PC-9 (cell line): Measurements from ENCODE around the gene FGF4. TPM values are rescaled to one million over a fixed set of nuclear protein-coding genes. Genes with fewer than 3 reads are reported as not detected.

Source experiments
- Bru-seq: library from RNA; stranded (reverse); fragments of 400-500 nt; gene quantifications from one replicate; lab custom pipeline; 2021; lab: Mats Ljungman, UMichigan
- BruChase-seq, 2 experiments: library from RNA; stranded (reverse); fragments of 400-500 nt; gene quantifications; one replicate each; lab custom pipeline; 2021; lab: Mats Ljungman, UMichigan
- BruUV-seq: library from RNA; stranded (reverse); fragments of 400-500 nt; replicated peaks from 2 replicates; lab custom pipeline; 2021; lab: Mats Ljungman, UMichigan
- CTCF ChIA-PET: fragments of 300-600 bp; sonication (Branson Sonifier 250); formaldehyde crosslinking; loops from one replicate; lab custom pipeline; 2022; ENCODE audit warnings: antibody characterized with exemption; lab: Charles Lee
- POLR2A ChIA-PET: fragments of 300-600 bp; sonication (Branson Sonifier 250); formaldehyde crosslinking; loops from one replicate; lab custom pipeline; 2022; ENCODE audit warnings: antibody characterized with exemption; ENCODE audit not compliant: unreplicated experiment; lab: Charles Lee
- DNase-seq, 2 experiments: peaks; one replicate each; pipeline versions ENCODE4 v3.0.0 to v3.0.0-alpha.2; 2015 to 2022; ENCODE audit warnings: mixed read lengths in 1 of 2
- H2AFZ ChIP-seq: fragments of 200-600 bp; sonication (generic); 2 replicates; pipeline ENCODE4 v1.8.1; 2017; ENCODE audit warnings: antibody characterized with exemption
- H3F3A ChIP-seq: fragments of 200-600 bp; sonication (generic); 2 replicates; pipeline ENCODE4 v1.8.1; 2017; ENCODE audit warnings: antibody characterized with exemption, mild to moderate bottlenecking, low read depth; ENCODE audit not compliant: insufficient read depth
- H3K27ac ChIP-seq: fragments of 200-600 bp; sonication (generic); 2 replicates; pipeline ENCODE4 v1.6.1; 2016; ENCODE audit warnings: mixed run types
- H3K27me3 ChIP-seq: fragments of 200-600 bp; sonication (generic); 2 replicates; pipeline ENCODE4 v1.6.1; 2016; ENCODE audit warnings: low read depth, mixed run types; ENCODE audit not compliant: insufficient read depth
- H3K36me3 ChIP-seq: fragments of 200-600 bp; sonication (generic); 2 replicates; pipeline ENCODE4 v1.6.1; 2016; ENCODE audit warnings: low read depth, mixed run types
- H3K4me1 ChIP-seq: fragments of 200-600 bp; sonication (generic); replicated peaks from 2 replicates; pipeline ENCODE4 v1.6.1; 2016; ENCODE audit warnings: mixed run types; ENCODE audit not compliant: insufficient read depth
- H3K4me2 ChIP-seq: fragments of 200-600 bp; sonication (generic); 2 replicates; pipeline ENCODE4 v1.6.1; 2017; ENCODE audit warnings: mixed run types
- H3K4me3 ChIP-seq: fragments of 200-600 bp; sonication (generic); 2 replicates; pipeline ENCODE4 v1.6.1; 2016; ENCODE audit warnings: mixed run types
- H3K79me2 ChIP-seq: fragments of 200-600 bp; sonication (generic); 2 replicates; pipeline ENCODE4 v1.6.1; 2017; ENCODE audit warnings: low read depth, mixed run types
- H3K9me2 ChIP-seq: fragments of 200-600 bp; sonication (generic); 2 replicates; pipeline ENCODE4 v1.8.1; 2017; ENCODE audit warnings: mild to moderate bottlenecking; ENCODE audit not compliant: insufficient read depth
- H3K9me3 ChIP-seq: fragments of 200-600 bp; sonication (generic); 2 replicates; pipeline ENCODE4 v1.8.1; 2016; ENCODE audit warnings: low read depth; ENCODE audit not compliant: insufficient read depth
- H4K20me1 ChIP-seq: fragments of 200-600 bp; sonication (generic); 2 replicates; pipeline ENCODE4 v1.8.1; 2017; ENCODE audit not compliant: insufficient read depth
- EZH2 ChIP-seq: fragments of 200-600 bp; sonication (generic); IDR thresholded peaks from 2 replicates; pipeline ENCODE4 v1.8.0; 2017; ENCODE audit warnings: antibody characterized with exemption, low read depth
- intact Hi-C: fragments of 100-400 bp; cut with micrococcal nuclease; formaldehyde crosslinking; loops from one replicate; pipeline ENCODE4 v1.10.0; 2022; ENCODE audit not compliant: unreplicated experiment
- long read RNA-seq: library from polyadenylated mRNA; stranded (forward); transcript quantifications from one replicate; pipeline ENCODE4 v2.0.0, GENCODE V29; 2022
- total RNA-seq: library from RNA; stranded (reverse); gene quantifications from 2 replicates; pipeline ENCODE4 v1.2.3, GENCODE V29; 2021
- TF ChIP-seq, protein P1 (sequence below): fragments of 200-600 bp; sonication (generic); conservative IDR thresholded peaks from 2 replicates; pipeline ENCODE4 v1.6.1; 2017; ENCODE audit warnings: mixed run types, antibody characterized with exemption, mild to moderate bottlenecking, moderate library complexity

FGF4 gene, protein sequence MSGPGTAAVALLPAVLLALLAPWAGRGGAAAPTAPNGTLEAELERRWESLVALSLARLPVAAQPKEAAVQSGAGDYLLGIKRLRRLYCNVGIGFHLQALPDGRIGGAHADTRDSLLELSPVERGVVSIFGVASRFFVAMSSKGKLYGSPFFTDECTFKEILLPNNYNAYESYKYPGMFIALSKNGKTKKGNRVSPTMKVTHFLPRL
- total RNA-seq (not detected in 2 replicates), Bru-seq, nascent RNA (not detected), BruChase-seq, experiment 1, labeled RNA remaining after a 2-hour chase (not detected), BruChase-seq, experiment 2, labeled RNA remaining after a 6-hour chase (not detected)
- long read RNA-seq, result 0 reads

DNA sequence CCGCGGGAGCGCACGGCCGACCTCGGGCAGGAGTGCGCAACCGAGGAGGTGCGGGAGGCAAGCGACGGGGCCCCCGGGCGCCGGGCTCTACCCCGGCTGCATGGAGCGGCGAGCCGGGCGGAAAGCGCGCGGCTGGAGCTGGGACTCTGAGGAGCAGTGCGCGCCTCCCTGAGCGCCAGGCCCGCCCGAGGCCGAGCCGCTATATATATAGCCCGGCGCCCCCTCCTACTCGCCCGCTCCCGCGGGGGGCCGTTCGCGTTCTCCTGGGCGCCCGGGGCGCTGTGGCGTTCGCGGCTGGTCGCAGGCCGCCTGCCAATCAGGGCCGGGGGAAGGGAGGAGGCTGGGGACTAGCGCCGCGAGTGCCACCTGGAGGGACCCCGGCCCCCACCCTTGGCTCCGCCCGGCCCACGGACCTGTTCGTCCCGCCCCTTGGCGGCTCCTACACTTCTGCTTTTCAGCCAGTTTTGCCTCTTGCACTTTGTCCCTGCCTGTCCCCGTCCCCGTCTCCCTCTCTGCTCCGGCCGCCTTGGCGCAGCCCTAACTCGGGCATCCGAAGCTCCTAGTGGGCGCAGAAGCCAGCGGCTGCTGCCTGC, at the start of gene FGF4:
TSS of gene FGF4 (minus strand) at position 179 of the 593 bp plus-strand sequence. CDS start 257 bp downstream, outside the sequence.
- no peak for DNase-seq
- BruUV-seq, result no TSS peak
- intact Hi-C loops, result no loop called here

DNA sequence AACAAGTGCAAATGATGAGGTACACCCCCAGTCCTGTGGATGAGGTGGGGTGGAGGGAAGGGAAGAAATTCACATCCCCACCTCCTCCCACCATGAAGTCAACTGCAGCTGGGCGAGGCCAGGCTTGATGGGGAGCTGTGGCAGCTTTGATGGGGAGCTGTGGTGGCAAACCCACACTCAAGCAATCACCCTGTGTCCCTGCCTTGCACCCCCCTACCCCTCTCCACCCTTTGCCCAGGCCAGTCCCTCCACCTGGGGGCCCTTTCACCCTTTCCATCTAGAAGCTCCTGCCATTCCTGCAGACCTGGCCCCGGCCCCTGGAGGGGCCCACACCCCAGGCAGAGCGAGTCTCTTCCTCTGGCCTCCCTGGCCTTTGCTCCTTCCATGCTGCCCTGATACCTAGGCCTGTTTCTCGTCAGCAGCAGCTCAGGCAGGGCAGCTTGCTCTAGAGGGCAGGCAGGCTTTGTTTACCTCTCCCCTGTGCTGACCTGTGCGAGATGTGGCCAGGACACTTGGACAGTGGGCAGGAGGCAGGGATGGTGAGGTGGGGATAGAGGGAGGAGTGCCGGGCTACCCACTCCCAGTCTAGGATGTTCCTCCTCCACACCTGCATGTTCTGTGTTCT, 48.6 kb upstream of the FGF4 start:
- no peak overlapping the region for H3K4me2 ChIP-seq
- no peaks in the 10 kb centered on the region for H3K79me2 ChIP-seq
- no TSS peak for BruUV-seq
- ChIA-PET POLR2A (no interaction called here), CTCF (interaction anchor here (0.6 kb wide), 1 partner anchor 124 kb away, joined by 7 read pairs; no protein-coding TSS in a partner anchor)
- H2AFZ ChIP-seq, result no peak overlapping the region
- H3K27me3 ChIP-seq, result no peaks in the 10 kb centered on the region
- no peaks in the 10 kb centered on the region for H3K36me3 ChIP-seq
- peaks cover 16% of the 10 kb centered on the region for H3K4me1 ChIP-seq
- no peak overlapping the region for H3K27ac ChIP-seq
- no peaks in the 10 kb centered on the region for H3K9me3 ChIP-seq
- DNase-seq, result no peak
- H3F3A ChIP-seq, result peaks cover 24% of the 10 kb centered on the region; the same call in 1 of the 2 replicates
- TF ChIP-seq, protein P1, sequence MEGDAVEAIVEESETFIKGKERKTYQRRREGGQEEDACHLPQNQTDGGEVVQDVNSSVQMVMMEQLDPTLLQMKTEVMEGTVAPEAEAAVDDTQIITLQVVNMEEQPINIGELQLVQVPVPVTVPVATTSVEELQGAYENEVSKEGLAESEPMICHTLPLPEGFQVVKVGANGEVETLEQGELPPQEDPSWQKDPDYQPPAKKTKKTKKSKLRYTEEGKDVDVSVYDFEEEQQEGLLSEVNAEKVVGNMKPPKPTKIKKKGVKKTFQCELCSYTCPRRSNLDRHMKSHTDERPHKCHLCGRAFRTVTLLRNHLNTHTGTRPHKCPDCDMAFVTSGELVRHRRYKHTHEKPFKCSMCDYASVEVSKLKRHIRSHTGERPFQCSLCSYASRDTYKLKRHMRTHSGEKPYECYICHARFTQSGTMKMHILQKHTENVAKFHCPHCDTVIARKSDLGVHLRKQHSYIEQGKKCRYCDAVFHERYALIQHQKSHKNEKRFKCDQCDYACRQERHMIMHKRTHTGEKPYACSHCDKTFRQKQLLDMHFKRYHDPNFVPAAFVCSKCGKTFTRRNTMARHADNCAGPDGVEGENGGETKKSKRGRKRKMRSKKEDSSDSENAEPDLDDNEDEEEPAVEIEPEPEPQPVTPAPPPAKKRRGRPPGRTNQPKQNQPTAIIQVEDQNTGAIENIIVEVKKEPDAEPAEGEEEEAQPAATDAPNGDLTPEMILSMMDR, result no peak
- no peak for TF ChIP-seq EZH2
- no peaks in the 10 kb centered on the region for H4K20me1 ChIP-seq
- H3K4me3 ChIP-seq, result no peak overlapping the region
- no peaks in the 10 kb centered on the region for H3K9me2 ChIP-seq
- intact Hi-C loops, result loop anchor here (2.0 kb wide), 1 partner anchor 17 kb away; no protein-coding TSS in a partner anchor

More for the DNA sequence above, at the start of gene FGF4:
- no peaks in the 10 kb centered on the region for H3K79me2 ChIP-seq
- no peaks in the 10 kb centered on the region for H3K9me3 ChIP-seq
- no peak within 1 kb of the TSS for H2AFZ ChIP-seq
- no peaks in the 10 kb centered on the region for H3K4me1 ChIP-seq
- H3K4me3 ChIP-seq, result no peak within 1 kb of the TSS
- H3K27ac ChIP-seq, result no peak within 1 kb of the TSS
- 0 out of 2 replicates have a peak, but pooled peaks cover 4% of the 10 kb centered on the region for H3K27me3 ChIP-seq
- POLR2A ChIA-PET, result no interaction called here
- TF ChIP-seq, protein P1, result no peak
- no peak for TF ChIP-seq EZH2
- H3K36me3 ChIP-seq, result no peaks in the 10 kb centered on the region
- no peaks in the 10 kb centered on the region for H3F3A ChIP-seq
- H3K9me2 ChIP-seq, result no peaks in the 10 kb centered on the region
- H3K4me2 ChIP-seq, result no peak within 1 kb of the TSS
- H4K20me1 ChIP-seq, result no peaks in the 10 kb centered on the region
- CTCF ChIA-PET, result interaction anchor here (0.7 kb wide), 1 partner anchor 188 kb away, joined by 3 read pairs; no protein-coding TSS in a partner anchor
